Activated CD8-positive, alpha-beta memory T cell treated with anti-CD3 and anti-CD28 coated beads for 24 hours (primary cell): ENCODE data around the gene USP47.

ENCODE experiments used
- DNase-seq: peaks from one replicate; pipeline ENCODE4 v3.0.0-alpha.2; 2020

Gene USP47

GRCh38 chr11:12005061-12005460 lies 163.3 kb downstream of the USP47 start:
- no peak for DNase-seq

DNA sequence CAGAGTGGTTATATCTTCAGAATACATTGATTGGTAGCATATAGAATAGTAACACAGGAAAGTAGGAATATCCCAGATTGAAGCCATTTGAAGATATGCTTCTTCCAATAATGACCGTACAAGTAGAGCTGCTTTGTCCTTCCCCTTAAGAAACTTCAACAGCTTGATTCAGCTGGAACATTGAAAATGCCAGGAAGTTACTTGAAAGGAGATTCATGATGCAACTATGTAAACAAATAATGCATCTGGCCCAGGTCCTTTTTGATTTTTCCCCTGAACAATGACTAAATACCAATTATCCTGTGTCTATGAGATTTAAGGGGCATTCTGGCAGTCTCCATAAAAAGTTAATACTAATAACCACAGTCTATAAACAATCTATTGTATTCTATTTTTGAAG lies 163.7 kb downstream of the USP47 start:
- DNase-seq, result no peak

- DNase-seq, result no peak
These were observed 164.9 kb downstream of the USP47 start for GRCh38 chr11:12006552-12007229.

DNA sequence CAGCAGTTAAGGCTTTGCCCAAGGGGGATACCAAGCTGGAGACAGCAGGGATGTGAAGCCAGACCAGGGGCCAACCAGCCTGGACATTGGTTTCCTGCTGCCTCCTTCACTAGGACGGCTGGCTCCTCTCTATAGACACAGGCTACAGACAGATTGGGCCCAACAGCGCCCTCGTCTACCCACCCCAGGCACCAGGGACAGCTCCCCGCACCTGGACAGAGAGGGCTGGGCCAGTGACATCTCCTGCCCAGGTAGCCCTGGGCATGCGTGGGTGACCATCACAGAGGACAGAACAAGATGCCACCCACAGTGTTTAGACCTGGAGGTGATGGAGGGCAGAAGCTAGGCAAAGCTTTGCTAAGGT lies 165.4 kb downstream of the USP47 start:
- no peak for DNase-seq

- DNase-seq, result no peak
These were observed 166.3 kb downstream of the USP47 start, which contains the start of gene DKK3 for GRCh38 chr11:12007769-12008737. DKK3 (minus strand) TSS chr11:12008626; CDS start chr11:12008582, 44 bp downstream.
